Measurements from ENCODE around the gene STARD8.
"Not testable (repeated sequence)": the region's sequence is repeated elsewhere in the genome, so short reads cannot be mapped to it uniquely, and the experiment has no call there.

- TF ChIP-seq, protein P1, sequence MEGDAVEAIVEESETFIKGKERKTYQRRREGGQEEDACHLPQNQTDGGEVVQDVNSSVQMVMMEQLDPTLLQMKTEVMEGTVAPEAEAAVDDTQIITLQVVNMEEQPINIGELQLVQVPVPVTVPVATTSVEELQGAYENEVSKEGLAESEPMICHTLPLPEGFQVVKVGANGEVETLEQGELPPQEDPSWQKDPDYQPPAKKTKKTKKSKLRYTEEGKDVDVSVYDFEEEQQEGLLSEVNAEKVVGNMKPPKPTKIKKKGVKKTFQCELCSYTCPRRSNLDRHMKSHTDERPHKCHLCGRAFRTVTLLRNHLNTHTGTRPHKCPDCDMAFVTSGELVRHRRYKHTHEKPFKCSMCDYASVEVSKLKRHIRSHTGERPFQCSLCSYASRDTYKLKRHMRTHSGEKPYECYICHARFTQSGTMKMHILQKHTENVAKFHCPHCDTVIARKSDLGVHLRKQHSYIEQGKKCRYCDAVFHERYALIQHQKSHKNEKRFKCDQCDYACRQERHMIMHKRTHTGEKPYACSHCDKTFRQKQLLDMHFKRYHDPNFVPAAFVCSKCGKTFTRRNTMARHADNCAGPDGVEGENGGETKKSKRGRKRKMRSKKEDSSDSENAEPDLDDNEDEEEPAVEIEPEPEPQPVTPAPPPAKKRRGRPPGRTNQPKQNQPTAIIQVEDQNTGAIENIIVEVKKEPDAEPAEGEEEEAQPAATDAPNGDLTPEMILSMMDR (IDR thresholded peaks at IDR 0.05), result not testable (repeated sequence)
- TF ChIP-seq EP300 (IDR thresholded peaks at IDR 0.05; ENCODE audit: low read depth), result not testable (repeated sequence)
These were observed 9.0 kb downstream of the STARD8 start for GRCh38 chrX:68656473-68656872.
